A549 treated with CORT108297 at 1 μM for 4 hours (cell line): ENCODE results near the gene CILP. TPM values are rescaled to one million over a fixed set of nuclear protein-coding genes. Genes with fewer than 3 reads are reported as not detected.

Source experiments
- total RNA-seq: library from RNA; stranded (reverse); fragments of 200-300 nt; extraction: Qiagen RNA extraction; gene quantifications from 5 replicates; pipeline ENCODE4 v1.2.3, GENCODE V29; 2022

Gene CILP
- total RNA-seq: 0.06 to 0.09 TPM (median 0.07 TPM) in 5 replicates

GRCh38 chr15:65210770-65211481 is at the start of gene CILP:
TSS of gene CILP (minus strand) at chr15:65211473. CDS start at chr15:65209755, 1,718 bp downstream.

GRCh38 chr15:65184868-65185717 is 26.2 kb downstream of the CILP start, which contains the start of gene CLPX:
TSS of gene CLPX (minus strand) at chr15:65185342. CDS start at chr15:65185153, 189 bp downstream.

Other genes starting within 250 kb of the CILP start
- gene SPG21, start 221.6 kb downstream of the CILP start, total RNA-seq: 120 to 134 TPM (median 125 TPM) in 5 replicates
- gene MTFMT, start 181.8 kb downstream of the CILP start, total RNA-seq: 25.0 to 28.1 TPM (median 26.6 TPM) in 5 replicates
- gene SLC51B, start 166.1 kb downstream of the CILP start, total RNA-seq: 11.4 to 16.4 TPM (median 12.7 TPM) in 5 replicates
- gene RASL12, start 143.5 kb downstream of the CILP start, total RNA-seq: 0.06 to 0.16 TPM (median 0.12 TPM) in 5 replicates
- gene KBTBD13, start 134.7 kb downstream of the CILP start, total RNA-seq: not detected in 5 replicates
- 0.53 to 1.1 TPM (median 0.91 TPM) in 5 replicates for gene UBAP1L, start 96.3 kb downstream of the CILP start, total RNA-seq
- gene PDCD7, start 77.7 kb downstream of the CILP start, total RNA-seq: 25.5 to 27.7 TPM (median 26.8 TPM) in 5 replicates
- gene CLPX, start 26.1 kb downstream of the CILP start, total RNA-seq: 35.0 to 61.0 TPM (median 47.0 TPM) in 5 replicates
- 9.7 to 11.7 TPM (median 10.3 TPM) in 5 replicates for gene PARP16, start 75.4 kb upstream of the CILP start, total RNA-seq
- gene RNU5A-1, start 84.6 kb upstream of the CILP start, total RNA-seq: not detected in 5 replicates
- not detected in 5 replicates for gene RNU5B-1, start 93.2 kb upstream of the CILP start, total RNA-seq
- gene IGDCC3, start 166.5 kb upstream of the CILP start, total RNA-seq: 0.05 to 0.16 TPM (median 0.10 TPM) in 4 of 5 replicates, not detected in the other
- gene IGDCC4, start 211.5 kb upstream of the CILP start, total RNA-seq: 2.3 to 3.0 TPM (median 2.6 TPM) in 5 replicates